Mesenchymal stem cell (in vitro differentiated cells and primary cell): ENCODE data around the gene VPS37C.
"Not testable (repeated sequence)": the region's sequence is repeated elsewhere in the genome, so short reads cannot be mapped to it uniquely, and the experiment has no call there.

ENCODE experiments used
- DNase-seq: peaks from one replicate; pipeline ENCODE4 v3.0.0-alpha.2; 2013
- H2AFZ ChIP-seq: one replicate; pipeline ENCODE4 v1.6.1; 2013; ENCODE audit warnings: low read depth, mild to moderate bottlenecking, control low read depth, inconsistent platforms, low read length, moderate library complexity
- H2AK5ac ChIP-seq: 2 replicates; pipeline ENCODE4 v1.6.1; 2013; ENCODE audit warnings: low read length, moderate library complexity, mild to moderate bottlenecking, inconsistent platforms; ENCODE audit not compliant: severe bottlenecking
- H2BK120ac ChIP-seq: one replicate; pipeline ENCODE4 v1.6.1; 2013; ENCODE audit warnings: low read depth, mild to moderate bottlenecking, inconsistent platforms, low read length, moderate library complexity
- H2BK12ac ChIP-seq, 2 experiments: one replicate each; pipeline ENCODE4 v1.6.1; 2013; ENCODE audit warnings: inconsistent platforms in 2 of 2, low read length in 2 of 2, mild to moderate bottlenecking in 2 of 2, moderate library complexity in 2 of 2, control low read depth in 1 of 2
- H2BK15ac ChIP-seq: one replicate; pipeline ENCODE4 v1.6.1; 2013; ENCODE audit warnings: mild to moderate bottlenecking, low read depth, inconsistent platforms; ENCODE audit not compliant: poor library complexity, severe bottlenecking
- H2BK5ac ChIP-seq: 2 replicates; pipeline ENCODE4 v1.6.1; 2013; ENCODE audit warnings: low read depth, mild to moderate bottlenecking, low read length, control low read depth, inconsistent platforms; ENCODE audit not compliant: poor library complexity, severe bottlenecking
- H3K14ac ChIP-seq, 2 experiments: one replicate each; pipeline ENCODE4 v1.6.1; 2013; ENCODE audit warnings: inconsistent platforms in 2 of 2, low read length in 2 of 2, control low read depth in 1 of 2, mild to moderate bottlenecking in 1 of 2, moderate library complexity in 1 of 2
- H3K18ac ChIP-seq, 2 experiments: one replicate each; pipeline ENCODE4 v1.6.1; 2013; ENCODE audit warnings: inconsistent platforms in 2 of 2, low read length in 2 of 2, control low read depth in 1 of 2, low read depth in 1 of 2, mild to moderate bottlenecking in 1 of 2
- H3K23ac ChIP-seq, 2 experiments: one replicate each; pipeline ENCODE4 v1.6.1; 2013; ENCODE audit warnings: inconsistent platforms in 2 of 2, low read length in 2 of 2, mild to moderate bottlenecking in 2 of 2, moderate library complexity in 2 of 2, control low read depth in 1 of 2
- H3K27ac ChIP-seq: 2 replicates; pipeline ENCODE4 v1.5.1; 2013; ENCODE audit warnings: mild to moderate bottlenecking, moderate library complexity, low read length, control low read depth, inconsistent platforms; ENCODE audit not compliant: poor library complexity, severe bottlenecking
- H3K27me3 ChIP-seq, 2 experiments: 2 replicates each; pipeline versions ENCODE4 v1.6.1 to v1.7.0; 2013; ENCODE audit warnings: low read length in 2 of 2, mild to moderate bottlenecking in 2 of 2, moderate library complexity in 2 of 2, control low read depth in 1 of 2, inconsistent platforms in 1 of 2; ENCODE audit not compliant: control insufficient read depth in 1 of 2, insufficient read depth in 1 of 2
- H3K36me3 ChIP-seq, 2 experiments: 2 replicates each; pipeline versions ENCODE4 v1.6.1 to v1.7.0; 2013; ENCODE audit warnings: low read length in 2 of 2, control low read depth in 1 of 2, inconsistent platforms in 1 of 2, low read depth in 1 of 2, mild to moderate bottlenecking in 1 of 2; ENCODE audit not compliant: insufficient read depth in 2 of 2, control insufficient read depth in 1 of 2
- H3K4ac ChIP-seq, 2 experiments: one replicate each; pipeline ENCODE4 v1.6.1; 2013; ENCODE audit warnings: inconsistent platforms in 2 of 2, low read length in 2 of 2, mild to moderate bottlenecking in 2 of 2, moderate library complexity in 2 of 2, control low read depth in 1 of 2, low read depth in 1 of 2
- H3K4me1 ChIP-seq: 2 replicates; pipeline ENCODE4 v1.6.1; 2013; ENCODE audit warnings: low read depth, low read length, control low read depth; ENCODE audit not compliant: control insufficient read depth, insufficient read depth
- H3K4me2 ChIP-seq: 2 replicates; pipeline ENCODE4 v1.6.1; 2013; ENCODE audit warnings: low read length, mild to moderate bottlenecking, inconsistent platforms; ENCODE audit not compliant: poor library complexity, severe bottlenecking
- H3K4me3 ChIP-seq, 2 experiments: 2 replicates each; pipeline versions ENCODE4 v1.5.1 to v1.7.0; 2013; ENCODE audit warnings: low read length in 2 of 2, mild to moderate bottlenecking in 2 of 2, control low read depth in 1 of 2, low read depth in 1 of 2; ENCODE audit not compliant: insufficient read depth in 1 of 2
- H3K79me1 ChIP-seq: replicated peaks from 2 replicates; pipeline ENCODE4 v1.6.1; 2013; ENCODE audit warnings: mild to moderate bottlenecking, control low read depth, low read length, inconsistent platforms; ENCODE audit not compliant: poor library complexity, severe bottlenecking
- H3K9ac ChIP-seq: 2 replicates; pipeline ENCODE4 v1.7.0; 2013; ENCODE audit warnings: mild to moderate bottlenecking, low read length, moderate library complexity
- H3K9me3 ChIP-seq: 2 replicates; pipeline ENCODE4 v1.7.0; 2013; ENCODE audit warnings: mild to moderate bottlenecking, low read length; ENCODE audit not compliant: control insufficient read depth
- H4K8ac ChIP-seq: one replicate; pipeline ENCODE4 v1.6.1; 2013; ENCODE audit warnings: inconsistent platforms, mild to moderate bottlenecking, low read length, moderate library complexity
- H4K91ac ChIP-seq: one replicate; pipeline ENCODE4 v1.6.1; 2013; ENCODE audit warnings: mild to moderate bottlenecking, low read length, inconsistent platforms
- WGBS: methylation state at CpG from one replicate; pipeline ENCODE4 v1.1.7; 2013; ENCODE audit warnings: mixed read lengths; 5-methylcytosine and 5-hydroxymethylcytosine counted together

The VPS37C gene

DNA sequence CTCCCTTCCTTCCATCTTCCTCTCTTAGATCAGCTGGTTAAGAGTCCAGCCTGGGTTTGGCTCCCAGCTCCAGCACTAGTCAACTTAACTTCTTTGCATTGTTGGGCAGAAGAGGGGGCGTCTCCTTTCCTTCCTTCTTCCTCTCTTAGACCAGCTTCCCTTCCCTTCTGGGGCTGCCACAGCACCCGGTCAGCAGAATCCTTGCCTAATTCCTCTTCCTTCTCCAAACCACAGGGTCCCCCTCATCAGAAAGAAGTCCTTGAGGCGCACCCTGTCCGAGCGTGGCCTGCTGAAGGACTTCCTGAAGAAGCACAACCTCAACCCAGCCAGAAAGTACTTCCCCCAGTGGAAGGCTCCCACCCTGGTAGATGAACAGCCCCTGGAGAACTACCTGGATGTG lies 42.6 kb upstream of the VPS37C start:
- H3K4me3 ChIP-seq, H4K91ac ChIP-seq, H3K9me3 ChIP-seq, H3K27ac ChIP-seq, H2AK5ac ChIP-seq, DNase-seq, H3K23ac ChIP-seq, H2AFZ ChIP-seq, H3K4me1 ChIP-seq, H3K9ac ChIP-seq, H3K79me1 ChIP-seq, H2BK120ac ChIP-seq, H3K4ac ChIP-seq, H2BK15ac ChIP-seq, H3K4me2 ChIP-seq, H3K36me3 ChIP-seq, H3K18ac ChIP-seq, H3K14ac ChIP-seq, H2BK5ac ChIP-seq, H2BK12ac ChIP-seq, H4K8ac ChIP-seq: not testable (repeated sequence)
- WGBS: no CpG with 5 or more reads among the region's 5 CpGs
- peaks cover 8 to 14% of the 10 kb centered on the region in 2 experiments for H3K27me3 ChIP-seq

DNA sequence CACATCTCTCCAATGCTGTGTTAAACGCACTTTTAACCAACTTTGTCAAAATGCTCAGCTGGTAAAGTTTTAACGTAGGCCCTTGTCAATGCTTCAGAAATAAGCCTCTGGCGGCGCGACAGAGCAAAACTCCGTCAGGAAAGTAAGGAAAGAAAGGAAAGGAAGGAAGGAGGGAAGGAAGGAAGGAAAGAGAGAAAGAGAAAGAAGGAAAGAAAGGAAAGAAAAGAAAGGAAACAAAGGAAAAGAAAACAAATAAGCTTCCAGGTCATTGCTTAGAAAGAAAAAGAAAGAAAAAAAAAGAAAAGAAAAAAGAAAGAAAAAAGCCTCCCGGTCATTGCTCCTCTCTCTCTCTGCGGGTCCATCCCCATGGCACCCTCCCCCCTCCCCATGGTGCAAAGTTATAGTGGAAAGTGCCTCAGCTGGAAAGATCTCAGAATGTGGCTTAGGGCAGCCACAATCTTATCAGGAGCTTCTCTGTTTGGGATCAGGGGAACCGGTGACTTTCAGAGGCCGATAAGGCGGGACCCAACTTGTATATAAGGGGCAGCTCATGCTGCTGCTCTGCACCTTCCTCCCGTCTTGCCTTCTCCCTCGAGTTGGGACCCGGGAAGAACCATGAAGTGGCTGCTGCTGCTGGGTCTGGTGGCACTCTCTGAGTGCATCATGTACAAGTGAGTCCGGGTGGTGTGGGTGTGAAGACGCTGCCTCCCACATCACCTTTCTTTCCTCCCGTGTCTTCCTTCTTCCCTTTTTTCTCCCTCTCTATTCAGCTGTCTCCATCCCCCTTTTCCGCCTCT lies 41.9 kb upstream of the VPS37C start, which contains the start of gene PGA3:
PGA3 (plus strand) TSS at position 566 of the 797 bp plus-strand sequence; CDS start at position 616, 50 bp downstream.
- H4K91ac ChIP-seq, H2AFZ ChIP-seq, H2BK120ac ChIP-seq, H3K9ac ChIP-seq, H4K8ac ChIP-seq, H3K4ac ChIP-seq, H3K18ac ChIP-seq, DNase-seq, H2BK15ac ChIP-seq, H3K4me3 ChIP-seq, H3K23ac ChIP-seq, H2AK5ac ChIP-seq, H2BK12ac ChIP-seq, H3K4me2 ChIP-seq, H3K27ac ChIP-seq, H3K14ac ChIP-seq, H2BK5ac ChIP-seq, H3K36me3 ChIP-seq, H3K79me1 ChIP-seq, H3K4me1 ChIP-seq: not testable (repeated sequence)
- 72% methylated on average over 5 of the region's 18 CpGs for WGBS
- peaks cover 12 to 14% of the 10 kb centered on the region in 2 experiments for H3K27me3 ChIP-seq
- H3K9me3 ChIP-seq: peaks cover 14% of the 10 kb centered on the region

GRCh38 chr11:61201476-61201875 lies 40.2 kb upstream of the VPS37C start:
- no peak overlapping the region for H4K91ac ChIP-seq
- no peaks in the 10 kb centered on the region for H3K36me3 ChIP-seq
- no peak for DNase-seq
- no peak overlapping the region for H2BK15ac ChIP-seq
- H4K8ac ChIP-seq: no peak overlapping the region
- H3K23ac ChIP-seq: no peak overlapping the region
- peaks cover 15% of the 10 kb centered on the region for H3K9me3 ChIP-seq
- no peak overlapping the region for H2BK120ac ChIP-seq
- H2AFZ ChIP-seq: no peak overlapping the region
- H3K27ac ChIP-seq: no peak overlapping the region
- H3K4ac ChIP-seq: no peak overlapping the region
- no peak overlapping the region for H3K14ac ChIP-seq
- H3K9ac ChIP-seq: no peak overlapping the region
- no peak overlapping the region for H2AK5ac ChIP-seq
- WGBS: 92% methylated on average over 14 of the region's 14 CpGs
- H2BK12ac ChIP-seq: no peak overlapping the region
- no peaks in the 10 kb centered on the region for H3K79me1 ChIP-seq
- H3K4me1 ChIP-seq: no peaks in the 10 kb centered on the region
- H2BK5ac ChIP-seq: no peak overlapping the region
- H3K4me3 ChIP-seq: no peak overlapping the region
- H3K4me2 ChIP-seq: no peak overlapping the region
- no peak overlapping the region for H3K18ac ChIP-seq
- peaks cover 12 to 14% of the 10 kb centered on the region in 2 experiments for H3K27me3 ChIP-seq

GRCh38 chr11:61198948-61199523 lies 37.8 kb upstream of the VPS37C start:
- Histone ChIP-seq H3K27ac (no peak overlapping the region), H3K27me3 (peaks cover 11 to 23% of the 10 kb centered on the region in 2 experiments), H3K9ac (no peak overlapping the region), H2AK5ac (no peak overlapping the region), H2BK120ac (no peak overlapping the region), H2AFZ (no peak overlapping the region), H3K9me3 (peaks cover 15% of the 10 kb centered on the region), H2BK15ac (no peak overlapping the region), H3K36me3 (no peaks in the 10 kb centered on the region), H3K4ac (no peak overlapping the region), H3K79me1 (no peaks in the 10 kb centered on the region), H4K91ac (no peak overlapping the region), H3K4me3 (no peak overlapping the region), H2BK12ac (no peak overlapping the region), H3K14ac (no peak overlapping the region), H3K4me2 (no peak overlapping the region), H3K23ac (no peak overlapping the region), H3K18ac (no peak overlapping the region), H4K8ac (no peak overlapping the region), H2BK5ac (no peak overlapping the region), H3K4me1 (peaks cover 13% of the 10 kb centered on the region)
- DNase-seq: no peak
- WGBS: 74% methylated on average over 3 of the region's 4 CpGs
